Measurements from ENCODE around the gene SIGLEC11. TPM values are rescaled to one million over a fixed set of nuclear protein-coding genes. Genes with fewer than 3 reads are reported as not detected.
"Not testable (repeated sequence)": the region's sequence is repeated elsewhere in the genome, so short reads cannot be mapped to it uniquely, and the experiment has no call there.

SIGLEC11 gene
- total RNA-seq, 4 donors from 2014 or later: 1.2 to 3.2 TPM; not detected in 2

DNA sequence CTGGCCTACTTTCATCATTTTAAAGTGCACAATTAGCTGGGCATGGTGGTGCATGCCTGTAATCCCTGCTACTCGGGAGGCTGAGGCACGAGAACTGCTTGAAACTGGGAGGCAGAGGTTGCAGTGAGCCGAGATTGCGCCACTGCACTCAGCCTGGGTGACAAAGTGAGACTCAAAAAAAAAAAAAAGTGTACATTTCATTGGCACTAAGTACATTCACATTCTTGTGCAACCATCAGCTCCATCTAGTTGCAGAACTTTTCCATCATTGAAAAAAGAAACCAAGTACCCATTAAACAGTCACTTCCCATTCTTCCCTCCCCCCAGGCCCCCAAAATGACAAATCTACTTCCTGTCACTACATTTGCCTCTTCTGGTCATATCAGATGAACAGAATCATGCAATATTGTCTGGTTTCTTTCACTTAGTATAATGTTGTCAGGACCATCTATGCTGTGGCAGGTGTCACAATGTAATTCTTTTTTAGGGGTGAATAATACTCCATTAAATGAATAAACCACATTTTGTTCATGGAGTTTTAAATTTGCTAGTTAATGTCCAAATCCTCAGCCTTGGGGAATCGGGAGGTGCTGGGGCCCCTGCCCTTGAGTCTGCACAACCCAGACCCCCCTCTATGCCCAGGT, 7.4 kb upstream of the SIGLEC11 start:
- no peak for DNase-seq
- 69% methylated on average over 5 of the region's 5 CpGs; no CpG with 5 or more reads in 1 of the 2 donors for WGBS, 2 donors (ENCODE audit: low coverage in 1 of 2)
- Histone ChIP-seq H3K27ac (no peak overlapping the region), H3K4me3 (no peak overlapping the region), H3K4me1 (peaks cover 0 to 8% (median 0%) of the 10 kb centered on the region in 4 donors), H3K36me3 (no peaks in the 10 kb centered on the region), H3K27me3 (peaks cover 22% of the 10 kb centered on the region), H3K9me3 (no peaks in the 10 kb centered on the region)
- TF ChIP-seq EP300 (IDR thresholded peaks at IDR 0.05; ENCODE audit: low read depth) (no peak), POLR2AphosphoS5 (IDR thresholded peaks at IDR 0.05) (no peak), POLR2A (IDR thresholded peaks at IDR 0.05) (no peak), CTCF (IDR thresholded peaks at IDR 0.05) (no peak)
- in situ Hi-C loops (cut with MboI; ENCODE audit: low pct_ligation_motif_present in 1 of 4, low pct_unique_long_range_greater_than_20kb in 1 of 4, low sequenced_read_pairs in 3 of 4) (no loop called here), intact Hi-C loops (cut with DNase I; ENCODE audit: low total_unique reads) (no loop called here)

- H3K9me3 ChIP-seq; in situ Hi-C loops (cut with MboI; ENCODE audit: low pct_ligation_motif_present in 1 of 4, low pct_unique_long_range_greater_than_20kb in 1 of 4, low sequenced_read_pairs in 3 of 4); H3K27ac ChIP-seq; intact Hi-C loops (cut with DNase I; ENCODE audit: low total_unique reads); DNase-seq; H3K4me3 ChIP-seq; H3K36me3 ChIP-seq: not testable (repeated sequence)
- Histone ChIP-seq H3K4me1 (peaks cover 0 to 31% (median 9%) of the 10 kb centered on the region in 4 donors), H3K27me3 (peaks cover 12% of the 10 kb centered on the region)
- no CpG with 5 or more reads among the region's 12 CpGs for WGBS, 2 donors (ENCODE audit: low coverage in 1 of 2)
These were observed 1.1 kb downstream of the SIGLEC11 start for GRCh38 chr19:49959892-49960291.

- Histone ChIP-seq H3K27me3 (peaks cover 12% of the 10 kb centered on the region), H3K4me1 (peaks cover 3 to 44% (median 18%) of the 10 kb centered on the region in 4 donors)
- in situ Hi-C loops (cut with MboI; ENCODE audit: low pct_ligation_motif_present in 1 of 4, low pct_unique_long_range_greater_than_20kb in 1 of 4, low sequenced_read_pairs in 3 of 4); H3K27ac ChIP-seq; intact Hi-C loops (cut with DNase I; ENCODE audit: low total_unique reads); DNase-seq; H3K36me3 ChIP-seq; H3K4me3 ChIP-seq; H3K9me3 ChIP-seq: not testable (repeated sequence)
- 55% methylated on average over 12 of the region's 13 CpGs; no CpG with 5 or more reads in 1 of the 2 donors for WGBS, 2 donors (ENCODE audit: low coverage in 1 of 2)
These were observed 2.4 kb downstream of the SIGLEC11 start for GRCh38 chr19:49958596-49958995.

- WGBS, 2 donors (ENCODE audit: low coverage in 1 of 2): 40 to 45% methylated on average over 1 to 5 of the region's 9 CpGs
- H3K4me3 ChIP-seq; H3K36me3 ChIP-seq; H3K27ac ChIP-seq; in situ Hi-C loops (cut with MboI; ENCODE audit: low pct_ligation_motif_present in 1 of 4, low pct_unique_long_range_greater_than_20kb in 1 of 4, low sequenced_read_pairs in 3 of 4); H3K9me3 ChIP-seq; DNase-seq; intact Hi-C loops (cut with DNase I; ENCODE audit: low total_unique reads): not testable (repeated sequence)
- H3K4me1 ChIP-seq: peaks cover 3 to 47% (median 19%) of the 10 kb centered on the region in 4 donors
- H3K27me3 ChIP-seq: peaks cover 12% of the 10 kb centered on the region
These were observed 2.8 kb downstream of the SIGLEC11 start for GRCh38 chr19:49958144-49958543.

GRCh38 chr19:49957262-49957915, 3.6 kb downstream of the SIGLEC11 start:
- Histone ChIP-seq H3K27me3 (peaks cover 12% of the 10 kb centered on the region), H3K9me3 (no peaks in the 10 kb centered on the region), H3K27ac (no peak overlapping the region), H3K36me3 (no peaks in the 10 kb centered on the region), H3K4me1 (peaks cover 3 to 55% (median 22%) of the 10 kb centered on the region in 4 donors), H3K4me3 (no peak overlapping the region)
- DNase-seq: no peak
- no peak for TF ChIP-seq CTCF (IDR thresholded peaks at IDR 0.05)
- no peak for TF ChIP-seq POLR2AphosphoS5 (IDR thresholded peaks at IDR 0.05)
- no peak for TF ChIP-seq EP300 (IDR thresholded peaks at IDR 0.05; ENCODE audit: low read depth)
- intact Hi-C loops (cut with DNase I; ENCODE audit: low total_unique reads) (no loop called here), in situ Hi-C loops (cut with MboI; ENCODE audit: low pct_ligation_motif_present in 1 of 4, low pct_unique_long_range_greater_than_20kb in 1 of 4, low sequenced_read_pairs in 3 of 4) (no loop called here)
- 55 to 61% methylated on average over 9 to 10 of the region's 10 CpGs for WGBS, 2 donors (ENCODE audit: low coverage in 1 of 2)
